GM19025 (cell line): Measurements from ENCODE around the gene VEGFD.

Experiments
- ATAC-seq: cut with Tn5 transposase; IDR thresholded peaks from one replicate; pipeline ENCODE4 v1.9.1; 2021; ENCODE audit warnings: mild to moderate bottlenecking, low read depth, moderate library complexity; ENCODE audit not compliant: unreplicated experiment

The VEGFD gene

GRCh38 chrX:15366506-15367352, 17.5 kb downstream of the VEGFD start:
- ATAC-seq = no peak

- no peak for ATAC-seq
Observed at GRCh38 chrX:15359701-15360100, 24.5 kb downstream of the VEGFD start.

GRCh38 chrX:15358533-15358932, 25.7 kb downstream of the VEGFD start:
- ATAC-seq = no peak

- ATAC-seq = no peak
Observed at GRCh38 chrX:15356444-15356843, 27.8 kb downstream of the VEGFD start.

- ATAC-seq = no peak
Observed at GRCh38 chrX:15350329-15350996, 33.8 kb downstream of the VEGFD start.

GRCh38 chrX:15349046-15349445, 35.2 kb downstream of the VEGFD start:
- no peak for ATAC-seq

GRCh38 chrX:15345976-15346375, 38.2 kb downstream of the VEGFD start:
- ATAC-seq = no peak

- no peak for ATAC-seq
Observed at GRCh38 chrX:15344106-15344505, 40.1 kb downstream of the VEGFD start.

- ATAC-seq = no peak
Observed at GRCh38 chrX:15343075-15343476, 41.1 kb downstream of the VEGFD start.

GRCh38 chrX:15340867-15341266, 43.3 kb downstream of the VEGFD start:
- no peak for ATAC-seq

- no peak for ATAC-seq
Observed at GRCh38 chrX:15336023-15336413, 48.2 kb downstream of the VEGFD start.

- ATAC-seq = peak; percentile 100
Observed at GRCh38 chrX:15335135-15336022, 48.8 kb downstream of the VEGFD start, which contains the start of gene PIGA. TSS of gene PIGA (minus strand) at chrX:15335523. CDS start at chrX:15331930, 3,593 bp downstream.

GRCh38 chrX:15334561-15334960, 49.7 kb downstream of the VEGFD start:
- ATAC-seq = no peak

GRCh38 chrX:15328821-15329220, 55.4 kb downstream of the VEGFD start:
- no peak for ATAC-seq

GRCh38 chrX:15328131-15328530, 56.1 kb downstream of the VEGFD start:
- no peak for ATAC-seq

- no peak for ATAC-seq
Observed at GRCh38 chrX:15322472-15322871, 61.7 kb downstream of the VEGFD start.

GRCh38 chrX:15322072-15322471, 62.1 kb downstream of the VEGFD start:
- no peak for ATAC-seq

- ATAC-seq = no peak
Observed at GRCh38 chrX:15321447-15321846, 62.8 kb downstream of the VEGFD start.

- no peak for ATAC-seq
Observed at GRCh38 chrX:15320297-15320696, 63.9 kb downstream of the VEGFD start.

GRCh38 chrX:15319075-15319474, 65.1 kb downstream of the VEGFD start:
- no peak for ATAC-seq

- ATAC-seq = no peak
Observed at GRCh38 chrX:15315509-15315908, 68.7 kb downstream of the VEGFD start, which contains the start of gene ASB11. TSS of gene ASB11 (minus strand) at chrX:15315640. CDS start at chrX:15315605, 35 bp downstream.
